HepG2 (cell line): ENCODE results near the gene CREB1. TPM values are rescaled to one million over a fixed set of nuclear protein-coding genes. Genes with fewer than 3 reads are reported as not detected.

Source experiments
- AGO1 ChIP-seq: fragments of 200-400 bp; formaldehyde crosslinking; IDR thresholded peaks from 2 replicates; pipeline ENCODE4 v1.6.1; 2017; ENCODE audit warnings: mild to moderate bottlenecking, low read depth, low read length, moderate library complexity; ENCODE audit not compliant: poor library complexity, severe bottlenecking
- ETV6 ChIP-seq: sonication (generic); formaldehyde crosslinking; conservative IDR thresholded peaks from 2 replicates; pipeline ENCODE4 v1.4.0; 2020; ENCODE audit warnings: missing genetic modification reagents
- KLF6 ChIP-seq: IDR thresholded peaks from 2 replicates; pipeline ENCODE4 v1.8.0; 2016; ENCODE audit warnings: missing biosample characterization, missing genetic modification reagents
- MED1 ChIP-seq: sonication (generic); formaldehyde crosslinking; IDR thresholded peaks from 2 replicates; pipeline ENCODE4 v1.4.0; 2020; ENCODE audit warnings: missing genetic modification reagents
- MTA3 ChIP-seq: sonication (generic); formaldehyde crosslinking; IDR thresholded peaks from 2 replicates; pipeline ENCODE4 v1.4.0; 2020; ENCODE audit warnings: missing genetic modification reagents
- NCOA1 ChIP-seq: sonication (generic); formaldehyde crosslinking; IDR thresholded peaks from 2 replicates; pipeline ENCODE4 v1.9.0; 2021; ENCODE audit warnings: missing genetic modification reagents
- PHF20 ChIP-seq: sonication (generic); formaldehyde crosslinking; IDR thresholded peaks from 2 replicates; pipeline ENCODE4 v1.5.0; 2020; ENCODE audit warnings: mild to moderate bottlenecking, missing genetic modification reagents
- POLR2AphosphoS5 ChIP-seq: IDR thresholded peaks from 2 replicates; pipeline ENCODE4 v1.6.1; 2012; ENCODE audit warnings: low read depth, low read length
- PPARG ChIP-seq: conservative IDR thresholded peaks from 2 replicates; pipeline ENCODE4 v1.6.1; 2016; ENCODE audit warnings: missing biosample characterization, missing genetic modification reagents
- PTBP1 ChIP-seq: fragments of 200-400 bp; formaldehyde crosslinking; IDR thresholded peaks from 2 replicates; pipeline ENCODE4 v1.6.1; 2018; ENCODE audit warnings: low read length, low read depth; ENCODE audit not compliant: poor library complexity, severe bottlenecking
- RARA ChIP-seq: IDR thresholded peaks from 2 replicates; pipeline ENCODE4 v1.6.1; 2016; ENCODE audit warnings: missing genetic modification reagents, missing compliant biosample characterization
- RARG ChIP-seq: sonication (generic); formaldehyde crosslinking; IDR thresholded peaks from 2 replicates; pipeline ENCODE4 v1.4.0; 2020; ENCODE audit warnings: low read depth, mild to moderate bottlenecking, missing genetic modification reagents
- SIN3A ChIP-seq: IDR thresholded peaks from 2 replicates; pipeline ENCODE4 v1.6.1; 2011; ENCODE audit warnings: low read depth, mild to moderate bottlenecking, control low read depth, low read length, borderline replicate concordance
- SOX5 ChIP-seq: IDR thresholded peaks from 2 replicates; pipeline ENCODE4 v1.6.1; 2016; ENCODE audit warnings: borderline replicate concordance
- SPEN ChIP-seq: sonication (generic); formaldehyde crosslinking; IDR thresholded peaks from 2 replicates; pipeline ENCODE4 v1.5.1; 2020; ENCODE audit warnings: low read depth, mild to moderate bottlenecking, missing genetic modification reagents
- TARDBP ChIP-seq: sonication (generic); formaldehyde crosslinking; IDR thresholded peaks from 2 replicates; pipeline ENCODE4 v1.8.0; 2022; ENCODE audit warnings: mild to moderate bottlenecking, missing genetic modification reagents
- TGIF2 ChIP-seq: IDR thresholded peaks from 2 replicates; pipeline ENCODE4 v1.6.1; 2016; ENCODE audit warnings: control low read depth, missing compliant biosample characterization
- TOE1 ChIP-seq: sonication (generic); formaldehyde crosslinking; IDR thresholded peaks from 2 replicates; pipeline ENCODE4 v1.4.0; 2020; ENCODE audit warnings: mild to moderate bottlenecking, missing genetic modification reagents
- ZBTB20 ChIP-seq: sonication (generic); formaldehyde crosslinking; IDR thresholded peaks from 2 replicates; pipeline ENCODE4 v1.8.1; 2023; ENCODE audit warnings: missing genetic modification reagents, low read depth, mild to moderate bottlenecking, borderline replicate concordance
- ZEB1 ChIP-seq: IDR thresholded peaks from 2 replicates; pipeline ENCODE4 v1.6.1; 2012; ENCODE audit warnings: mild to moderate bottlenecking, low read depth, inconsistent platforms; ENCODE audit not compliant: insufficient replicate concordance
- ZMYM3 ChIP-seq: sonication (generic); formaldehyde crosslinking; IDR thresholded peaks from 2 replicates; pipeline ENCODE4 v1.5.1; 2020; ENCODE audit warnings: mild to moderate bottlenecking, missing genetic modification reagents
- ZNF260 ChIP-seq: sonication (generic); formaldehyde crosslinking; IDR thresholded peaks from 2 replicates; pipeline ENCODE4 v1.4.0; 2020; ENCODE audit warnings: missing genetic modification reagents, low read depth, mild to moderate bottlenecking, borderline replicate concordance
- ZNF317 ChIP-seq: sonication (generic); formaldehyde crosslinking; IDR thresholded peaks from 2 replicates; pipeline ENCODE4 v1.5.0; 2020; ENCODE audit warnings: mild to moderate bottlenecking, missing genetic modification reagents
- ZNF746 ChIP-seq: sonication (generic); formaldehyde crosslinking; IDR thresholded peaks from 2 replicates; pipeline ENCODE4 v1.8.0; 2022; ENCODE audit warnings: mild to moderate bottlenecking, missing genetic modification reagents
- ZNF768 ChIP-seq: sonication (generic); formaldehyde crosslinking; IDR thresholded peaks from 2 replicates; pipeline ENCODE4 v1.4.0; 2020; ENCODE audit warnings: missing genetic modification reagents
- ZNF850 ChIP-seq: sonication (generic); formaldehyde crosslinking; conservative IDR thresholded peaks from 2 replicates; pipeline ENCODE4 v1.9.0; 2021; ENCODE audit warnings: mild to moderate bottlenecking, missing genetic modification reagents
- ZNF878 ChIP-seq: sonication (generic); formaldehyde crosslinking; IDR thresholded peaks from 2 replicates; pipeline ENCODE4 v1.8.1; 2023; ENCODE audit warnings: mild to moderate bottlenecking, missing genetic modification reagents, moderate library complexity
- polyA plus RNA-seq, 8 experiments: library from polyadenylated mRNA; depleted of rRNA in 3 of 8; stranded (reverse) in 7 of 8; unstranded in 1 of 8; fragments of >200 nt; fragmentation: Illumina TruSeq in 4 of 8; extraction: Trizol in 4 of 8; gene quantifications; 2 replicates each; pipeline versions ENCODE4 v1.2.1 to v1.2.3, GENCODE V29; 2011 to 2016; ENCODE audit warnings: low read depth in 4 of 8, missing spikeins in 1 of 8, mixed read lengths in 1 of 8; ENCODE audit not compliant: insufficient read depth in 1 of 8
- total RNA-seq, 5 experiments: library from RNA; depleted of rRNA; stranded (reverse); fragments of >200 nt; fragmentation: Illumina TruSeq; extraction: Trizol; gene quantifications; 2 replicates each; pipeline ENCODE4 v1.2.3, GENCODE V29; 2016; ENCODE audit warnings: low read depth in 1 of 5
- TF ChIP-seq, protein P1 (sequence below): sonication (generic); formaldehyde crosslinking; IDR thresholded peaks from 2 replicates; pipeline ENCODE4 v1.4.0; 2020; ENCODE audit warnings: missing genetic modification reagents
- TF ChIP-seq, protein P2 (sequence below): IDR thresholded peaks from 2 replicates; pipeline ENCODE4 v1.6.1; 2016; ENCODE audit warnings: control low read depth
- TF ChIP-seq, protein P3 (sequence below): IDR thresholded peaks from 2 replicates; pipeline ENCODE4 v1.6.1; 2016; ENCODE audit warnings: low read depth, control low read depth

The CREB1 gene
- total and polyA plus RNA-seq, 2 of the 13 experiments (the other 11 are each of a cell fraction or from before 2014, with no cell fraction given) = 51.8 to 51.9 TPM

DNA sequence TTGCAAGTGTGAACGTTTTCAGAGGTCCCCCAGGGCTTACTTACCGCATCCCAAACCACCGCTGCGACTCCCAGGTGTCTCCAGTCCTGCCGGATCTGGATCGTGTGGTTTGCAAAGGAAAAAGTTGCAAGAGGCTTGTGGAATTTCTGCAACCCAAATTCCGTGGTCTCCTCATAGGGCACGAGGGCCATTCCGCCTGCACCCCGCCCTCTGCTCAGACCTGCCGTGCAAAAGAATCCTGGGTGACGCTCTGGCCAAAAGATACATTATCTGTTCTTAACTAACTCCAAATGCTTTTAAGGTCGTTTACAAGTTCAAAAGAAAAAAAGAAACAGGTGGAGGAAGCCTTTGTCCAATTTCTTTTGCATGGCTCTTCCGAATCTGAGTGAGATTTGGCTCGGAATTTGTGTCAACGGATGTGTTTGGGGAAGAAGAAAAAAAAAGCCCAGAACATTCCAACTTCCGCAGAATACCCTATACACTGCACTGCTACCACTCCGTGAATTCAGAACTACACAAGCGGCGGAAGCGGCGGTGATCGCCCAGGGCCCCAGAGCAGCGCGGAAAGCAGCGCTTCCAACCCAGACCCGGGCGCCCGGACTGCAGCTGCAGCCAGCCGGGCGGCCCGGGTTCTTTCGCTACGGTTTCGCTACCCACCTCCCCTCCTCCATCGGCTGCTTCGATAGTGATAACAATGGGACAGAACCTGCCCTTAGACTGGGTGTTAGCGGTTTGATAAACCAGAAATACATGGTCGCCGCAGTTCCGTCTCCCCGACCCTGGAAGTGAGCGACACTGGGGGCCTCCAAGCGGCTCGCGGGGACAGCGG, 94.6 kb downstream of the CREB1 start (continued):
- TF ChIP-seq ZNF878 (CRISPR knock-in tag) (no peak; the same call in 1 of the 2 replicates), PHF20 (CRISPR knock-in tag) (no peak), ZEB1 (no peak), AGO1 (no peak), ZNF746 (CRISPR knock-in tag) (no peak), ZNF260 (no peak), TGIF2 (CRISPR knock-in tag) (no peak), ETV6 (CRISPR knock-in tag) (no peak), ZNF850 (CRISPR knock-in tag) (no peak; the same call in 1 of the 2 replicates), NCOA1 (CRISPR knock-in tag) (no peak; the same call in 1 of the 2 replicates), ZNF768 (CRISPR knock-in tag) (no peak; the same call in 1 of the 2 replicates), ZMYM3 (CRISPR knock-in tag) (no peak), RARA (no peak), MTA3 (CRISPR knock-in tag) (no peak), SOX5 (CRISPR knock-in tag) (peak; percentile 18; the same call in 1 of the 2 replicates), RARG (CRISPR knock-in tag) (no peak), KLF6 (CRISPR knock-in tag) (no peak), SIN3A (no peak), PTBP1 (no peak), MED1 (CRISPR knock-in tag) (peak; percentile 11; the same call in 1 of the 2 replicates), PPARG (CRISPR knock-in tag) (no peak), SPEN (no peak), TOE1 (CRISPR knock-in tag) (no peak), ZBTB20 (CRISPR knock-in tag) (0 out of 2 replicates have a peak, but pooled peaks have one; percentile 10), ZNF317 (CRISPR knock-in tag) (no peak), TARDBP (CRISPR knock-in tag) (peak; percentile 38; the same call in 1 of the 2 replicates), POLR2AphosphoS5 (peak; percentile 74)
- TF ChIP-seq, protein P1, sequence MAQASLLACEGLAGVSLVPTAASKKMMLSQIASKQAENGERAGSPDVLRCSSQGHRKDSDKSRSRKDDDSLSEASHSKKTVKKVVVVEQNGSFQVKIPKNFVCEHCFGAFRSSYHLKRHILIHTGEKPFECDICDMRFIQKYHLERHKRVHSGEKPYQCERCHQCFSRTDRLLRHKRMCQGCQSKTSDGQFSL (CRISPR knock-in tag) = no peak
- TF ChIP-seq, protein P2, sequence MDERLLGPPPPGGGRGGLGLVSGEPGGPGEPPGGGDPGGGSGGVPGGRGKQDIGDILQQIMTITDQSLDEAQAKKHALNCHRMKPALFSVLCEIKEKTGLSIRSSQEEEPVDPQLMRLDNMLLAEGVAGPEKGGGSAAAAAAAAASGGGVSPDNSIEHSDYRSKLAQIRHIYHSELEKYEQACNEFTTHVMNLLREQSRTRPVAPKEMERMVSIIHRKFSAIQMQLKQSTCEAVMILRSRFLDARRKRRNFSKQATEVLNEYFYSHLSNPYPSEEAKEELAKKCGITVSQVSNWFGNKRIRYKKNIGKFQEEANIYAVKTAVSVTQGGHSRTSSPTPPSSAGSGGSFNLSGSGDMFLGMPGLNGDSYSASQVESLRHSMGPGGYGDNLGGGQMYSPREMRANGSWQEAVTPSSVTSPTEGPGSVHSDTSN = no peak
- TF ChIP-seq, protein P3, sequence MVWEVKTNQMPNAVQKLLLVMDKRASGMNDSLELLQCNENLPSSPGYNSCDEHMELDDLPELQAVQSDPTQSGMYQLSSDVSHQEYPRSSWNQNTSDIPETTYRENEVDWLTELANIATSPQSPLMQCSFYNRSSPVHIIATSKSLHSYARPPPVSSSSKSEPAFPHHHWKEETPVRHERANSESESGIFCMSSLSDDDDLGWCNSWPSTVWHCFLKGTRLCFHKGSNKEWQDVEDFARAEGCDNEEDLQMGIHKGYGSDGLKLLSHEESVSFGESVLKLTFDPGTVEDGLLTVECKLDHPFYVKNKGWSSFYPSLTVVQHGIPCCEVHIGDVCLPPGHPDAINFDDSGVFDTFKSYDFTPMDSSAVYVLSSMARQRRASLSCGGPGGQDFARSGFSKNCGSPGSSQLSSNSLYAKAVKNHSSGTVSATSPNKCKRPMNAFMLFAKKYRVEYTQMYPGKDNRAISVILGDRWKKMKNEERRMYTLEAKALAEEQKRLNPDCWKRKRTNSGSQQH (CRISPR knock-in tag) = peak; percentile 66
